A172 (cell line): Measurements from ENCODE around the gene VSIG10. TPM values are rescaled to one million over a fixed set of nuclear protein-coding genes. Genes with fewer than 3 reads are reported as not detected.
"Not testable (repeated sequence)": the region's sequence is repeated elsewhere in the genome, so short reads cannot be mapped to it uniquely, and the experiment has no call there.

Experiments used
- DNase-seq: peaks from one replicate; pipeline ENCODE4 v3.0.0-alpha.2; 2015; ENCODE audit warnings: low spot score
- total RNA-seq: library from RNA; depleted of rRNA; stranded (reverse); fragments of >200 nt; shearing (Covaris generic); gene quantifications from 2 replicates; pipeline ENCODE4 v1.2.3, GENCODE V29; 2014; rRNA removed

Gene VSIG10
- 14.8 and 21.9 TPM in 2 replicates for total RNA-seq

GRCh38 chr12:118103601-118104382 is at the start of gene VSIG10:
TSS of gene VSIG10 (minus strand) at chr12:118104011. CDS start at chr12:118103671, 340 bp downstream.
- peak; percentile 65 for DNase-seq

DNA sequence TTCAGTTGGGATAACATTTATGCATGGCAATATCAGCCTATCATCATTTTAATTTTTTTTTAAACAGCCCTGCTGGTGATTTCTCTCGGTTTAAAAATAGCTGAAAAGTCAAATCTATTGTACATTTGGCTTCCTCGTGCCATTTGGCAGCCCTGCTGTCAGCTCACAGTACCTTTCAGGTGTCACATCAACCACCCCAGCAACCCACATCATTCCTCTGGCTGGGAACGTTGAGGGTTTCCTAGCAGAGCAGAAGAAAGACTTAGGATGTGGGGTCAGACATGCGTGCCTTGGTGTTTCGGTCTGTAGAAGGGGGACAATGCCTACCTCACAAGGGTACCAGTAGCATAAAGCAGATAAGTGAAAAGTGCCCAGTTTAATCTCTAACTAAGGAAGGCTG is 47.9 kb upstream of the VSIG10 start:
- no peak for DNase-seq

DNA sequence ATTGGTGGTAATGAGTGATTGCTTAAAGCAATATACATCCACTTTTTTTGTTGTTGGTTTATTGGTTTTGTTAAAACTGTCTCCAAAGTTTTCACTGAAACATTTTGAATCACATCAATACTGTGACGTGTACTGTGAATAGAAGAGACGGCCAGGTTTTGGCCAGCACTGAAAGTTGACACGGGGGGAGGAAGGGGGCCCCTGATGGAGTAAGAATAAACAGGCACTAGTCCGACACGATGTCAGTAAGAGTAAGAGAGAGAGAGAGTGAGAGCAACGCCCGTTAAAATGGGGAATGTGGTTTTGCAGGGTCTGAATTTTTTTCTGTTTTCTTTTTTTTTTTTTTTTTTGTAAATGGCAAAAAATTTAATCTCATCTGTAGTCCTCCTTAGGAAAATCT is 46.8 kb upstream of the VSIG10 start:
- no peak for DNase-seq

DNA sequence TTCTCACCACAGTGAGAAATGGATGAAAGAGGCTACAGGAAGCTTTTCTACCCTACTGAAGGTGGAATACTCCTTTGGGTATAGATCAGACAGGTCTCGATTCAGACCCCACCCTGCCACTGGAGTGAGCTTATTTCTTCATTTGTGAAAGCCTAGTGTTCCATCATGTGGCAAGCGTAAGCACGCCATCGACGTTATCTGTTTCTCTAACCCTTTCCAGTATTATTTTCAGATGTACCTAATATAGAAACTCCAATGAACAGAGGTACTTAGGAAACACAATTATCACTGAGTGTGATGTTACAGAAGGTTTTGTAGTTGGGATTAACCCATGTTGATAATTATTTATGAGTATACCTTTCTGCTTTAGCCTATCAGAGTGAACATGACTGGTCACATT is 44.5 kb upstream of the VSIG10 start:
- DNase-seq, result no peak

DNA sequence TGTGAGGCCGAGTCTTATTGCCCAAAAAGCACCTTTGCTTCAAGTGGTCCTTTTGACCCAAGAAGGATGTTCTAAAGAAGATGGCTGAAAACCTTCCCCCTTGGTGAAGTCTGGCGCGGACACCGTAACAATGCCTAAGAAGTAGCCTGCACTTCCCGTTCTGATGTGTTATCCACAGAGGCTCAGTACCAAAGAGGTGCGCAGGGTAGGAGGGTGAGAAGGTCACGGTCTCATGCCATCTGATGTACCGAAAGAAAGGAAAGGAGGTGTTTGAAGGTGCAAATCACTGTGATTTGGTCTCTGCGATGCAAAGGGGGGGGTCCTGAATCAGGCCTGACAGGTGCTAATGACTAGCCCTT is 42.0 kb upstream of the VSIG10 start:
- DNase-seq, result no peak

GRCh38 chr12:118145113-118145797 is 41.4 kb upstream of the VSIG10 start:
- no peak for DNase-seq

- DNase-seq, result no peak
Observed at GRCh38 chr12:118144499-118144898, 40.7 kb upstream of the VSIG10 start.

GRCh38 chr12:118140825-118141224 is 37.0 kb upstream of the VSIG10 start:
- no peak for DNase-seq

DNA sequence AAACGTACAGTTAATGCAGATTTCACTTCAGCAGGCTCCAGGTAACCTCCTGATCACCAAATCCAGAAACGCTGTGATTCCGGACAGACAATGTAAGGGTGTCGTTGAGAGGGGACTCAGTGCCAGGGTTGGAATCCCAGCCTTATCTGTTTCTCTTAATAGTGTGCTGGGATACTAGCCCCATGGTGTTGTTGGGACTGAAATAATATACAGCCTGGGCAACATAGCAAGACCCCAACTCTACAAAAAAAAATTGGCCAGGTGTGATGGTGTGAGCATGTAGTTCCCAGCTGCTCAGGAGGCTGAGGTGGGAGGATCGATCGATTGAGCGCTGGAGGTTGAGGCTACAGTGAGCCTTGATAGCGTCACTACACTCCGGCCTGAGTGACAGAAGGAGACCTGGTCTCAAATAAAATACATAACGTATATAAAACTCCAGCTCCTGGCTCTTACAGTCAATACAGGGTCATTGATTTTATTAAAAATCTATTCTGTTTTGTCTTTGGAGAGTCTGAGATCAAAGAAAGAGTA is 33.4 kb upstream of the VSIG10 start:
- DNase-seq, result no peak

GRCh38 chr12:118136559-118137003 is 32.8 kb upstream of the VSIG10 start:
- DNase-seq, result peak; percentile 25

- DNase-seq, result peak; percentile 87
Observed at GRCh38 chr12:118135788-118136558, 32.2 kb upstream of the VSIG10 start, which contains the start of gene PEBP1. TSS of gene PEBP1 (plus strand) at chr12:118136124. CDS start at chr12:118136210, 86 bp downstream.

- DNase-seq, result not testable (repeated sequence)
Observed at GRCh38 chr12:118129436-118129835, 25.6 kb upstream of the VSIG10 start.

- no peak for DNase-seq
Observed at GRCh38 chr12:118127867-118128266, 24.1 kb upstream of the VSIG10 start.

- no peak for DNase-seq
Observed at GRCh38 chr12:118126119-118126757, 22.4 kb upstream of the VSIG10 start.

DNA sequence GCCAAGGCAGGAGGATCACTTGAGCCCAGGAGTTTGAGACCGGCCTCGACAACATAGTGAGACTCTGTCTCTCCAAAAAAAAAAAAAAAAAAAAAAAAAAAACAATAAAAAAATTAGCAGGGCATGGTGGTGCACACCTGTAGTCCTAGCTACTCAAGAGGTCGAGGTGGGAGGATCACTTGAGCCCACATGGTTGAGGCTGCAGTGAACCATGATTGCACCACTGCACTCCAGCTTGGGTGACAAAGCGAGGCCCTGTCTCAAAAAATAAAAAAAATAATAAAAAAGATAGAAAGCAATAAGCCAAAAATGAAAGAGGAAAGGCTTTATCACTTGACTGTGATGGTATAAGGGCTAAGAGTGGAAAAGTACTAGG is 21.9 kb upstream of the VSIG10 start:
- no peak for DNase-seq

DNA sequence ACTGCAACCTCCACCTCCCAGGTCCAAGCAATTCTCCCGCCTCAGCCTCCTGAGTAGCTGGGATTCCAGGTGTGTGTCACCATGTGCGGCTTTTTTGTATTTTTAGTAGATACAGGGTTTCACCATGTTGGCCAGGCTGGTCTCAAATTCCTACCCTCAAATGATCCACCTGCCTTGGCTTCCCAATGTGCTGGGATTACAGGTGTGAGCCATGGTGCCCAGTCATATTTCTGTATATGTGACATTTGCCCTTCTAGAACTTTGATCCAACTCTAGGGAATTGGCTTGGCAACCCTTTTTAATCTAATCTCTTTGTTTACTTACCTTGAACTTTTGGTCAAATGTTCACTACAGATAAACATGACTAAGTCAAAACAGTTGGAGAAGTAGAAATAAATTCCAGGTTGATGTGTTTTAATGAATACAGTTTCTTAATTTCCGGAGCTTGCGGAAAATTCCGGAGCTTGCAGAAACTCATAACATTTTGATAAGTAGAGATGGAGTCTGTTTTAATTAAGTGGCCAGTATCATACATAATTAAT is 20.6 kb upstream of the VSIG10 start:
- DNase-seq, result no peak

DNA sequence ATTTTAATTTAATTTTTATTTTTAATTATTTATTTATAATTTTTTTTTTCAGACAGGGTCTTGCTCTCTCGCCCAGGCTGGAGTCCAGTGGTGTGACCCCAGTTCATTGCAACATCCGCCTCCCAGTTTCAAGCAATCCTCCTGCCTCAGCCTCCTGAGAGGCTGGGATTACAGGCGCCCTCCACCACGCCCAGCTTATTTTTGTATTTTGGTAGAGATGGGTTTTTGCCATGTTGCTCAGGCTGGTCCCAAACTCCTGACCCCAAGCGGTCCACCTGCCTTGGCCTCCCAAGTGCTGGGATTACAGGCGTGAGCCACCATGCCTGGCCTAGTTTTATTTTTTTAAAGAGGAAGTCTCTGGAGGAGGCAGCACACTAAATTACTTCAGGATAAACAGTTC is 18.5 kb upstream of the VSIG10 start:
- DNase-seq, result no peak

DNA sequence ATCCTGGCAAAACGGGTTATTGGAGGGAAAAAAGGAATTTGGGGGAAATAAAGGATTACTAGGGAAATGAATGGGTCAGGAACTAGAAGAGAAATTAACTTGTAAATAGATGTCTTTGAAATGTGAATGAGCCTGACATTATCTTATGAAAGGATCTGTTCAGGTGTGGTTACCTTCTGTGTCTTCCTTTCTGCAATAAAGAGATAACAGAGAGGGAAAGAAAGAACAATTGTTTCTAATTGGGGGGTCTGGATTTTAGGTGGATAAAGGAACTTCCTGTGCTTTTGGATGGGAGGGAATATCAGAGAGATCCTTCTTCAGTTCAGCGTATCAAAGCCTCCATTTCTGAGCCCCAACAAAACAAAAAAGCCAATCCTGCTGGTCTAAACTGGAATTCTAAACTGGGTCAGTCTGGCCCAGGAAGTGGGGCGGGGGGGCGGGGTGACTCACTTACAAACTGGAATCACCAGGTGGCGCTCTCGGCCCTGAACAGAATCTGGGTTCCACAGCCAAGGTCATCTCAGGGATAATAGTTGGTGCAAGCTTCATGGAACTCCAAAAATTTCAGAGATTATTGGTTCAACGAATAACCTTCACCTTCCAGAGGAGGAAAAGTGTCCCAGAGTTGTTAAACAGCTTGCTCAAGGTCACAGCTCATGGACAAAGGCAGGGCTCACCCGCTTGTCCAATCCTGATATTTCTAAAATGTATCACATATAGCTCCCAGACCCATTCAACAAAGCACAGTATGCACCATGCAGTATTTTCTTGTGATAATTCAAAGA is 17.0 kb upstream of the VSIG10 start:
- DNase-seq, result peak; percentile 56

DNA sequence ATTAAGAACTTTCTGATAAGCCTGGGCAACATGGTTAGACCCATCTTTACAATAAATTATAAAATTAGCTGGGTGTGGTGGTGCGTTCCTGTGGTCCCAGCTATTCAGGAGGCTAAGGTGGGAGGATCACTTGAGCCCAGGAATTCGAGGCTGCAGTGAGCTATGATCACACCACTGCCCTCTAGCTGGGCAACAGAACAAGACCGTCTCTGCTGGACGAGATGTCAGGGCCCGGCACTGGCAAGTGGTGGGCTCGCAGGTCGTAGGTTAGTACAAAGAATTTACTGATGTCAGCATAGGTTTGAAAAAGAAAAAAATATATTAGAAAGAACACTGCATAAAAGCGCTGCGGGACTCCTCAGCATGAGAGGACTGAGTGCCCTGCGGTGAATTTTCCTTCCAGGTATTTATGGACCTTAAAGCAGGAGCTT is 15.7 kb upstream of the VSIG10 start:
- no peak for DNase-seq

DNA sequence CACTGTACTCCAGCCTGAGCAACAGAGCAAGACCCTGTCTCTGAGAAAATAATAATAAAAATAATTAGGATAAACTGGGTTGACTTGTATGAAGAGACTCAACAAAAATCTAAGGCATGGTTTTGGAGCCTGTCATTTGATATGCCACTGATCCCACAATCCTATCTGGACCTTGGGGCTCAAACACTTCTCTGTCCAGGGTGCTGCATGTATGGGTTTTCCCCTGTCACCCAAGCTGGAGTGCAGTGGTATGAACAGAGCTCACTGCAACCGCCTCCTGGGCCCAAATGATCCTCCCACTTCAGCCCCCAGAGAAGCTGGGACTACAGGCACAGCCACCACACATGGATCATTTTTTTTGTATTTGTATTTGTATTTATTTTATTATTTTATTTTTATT is 5.3 kb upstream of the VSIG10 start:
- DNase-seq, result no peak
